Measurements from ENCODE around the gene CDH12.

CDH12 gene

GRCh38 chr5:21817668-21818369 lies 1035.3 kb downstream of the CDH12 start:
- FAIRE-seq, result no peak
- peak; percentile 33 for TF ChIP-seq CTCF (IDR thresholded peaks at IDR 0.05; ENCODE audit: insufficient read depth, missing control alignments)
- DNase-seq (ENCODE audit: insufficient read length, low spot score), result no peak

- TF ChIP-seq CTCF (IDR thresholded peaks at IDR 0.05; ENCODE audit: insufficient read depth, missing control alignments), result peak; percentile 69
- peak; percentile 90 for FAIRE-seq
- DNase-seq (ENCODE audit: insufficient read length, low spot score), result no peak
These were observed 1042.3 kb downstream of the CDH12 start for GRCh38 chr5:21810737-21811316.

- TF ChIP-seq CTCF (IDR thresholded peaks at IDR 0.05; ENCODE audit: insufficient read depth, missing control alignments), result no peak
These were observed 1043.5 kb downstream of the CDH12 start for GRCh38 chr5:21809611-21810010.

GRCh38 chr5:21807953-21808352 lies 1045.2 kb downstream of the CDH12 start:
- no peak for DNase-seq (ENCODE audit: insufficient read length, low spot score)
- FAIRE-seq, result no peak
- TF ChIP-seq CTCF (IDR thresholded peaks at IDR 0.05; ENCODE audit: insufficient read depth, missing control alignments), result no peak

More at GRCh38 chr5:21809611-21810010, 1043.5 kb downstream of the CDH12 start:
- no peak for FAIRE-seq
- no peak for DNase-seq (ENCODE audit: insufficient read length, low spot score)

GRCh38 chr5:21806943-21807342 lies 1046.2 kb downstream of the CDH12 start:
- FAIRE-seq, result no peak
- TF ChIP-seq CTCF (IDR thresholded peaks at IDR 0.05; ENCODE audit: insufficient read depth, missing control alignments), result no peak
- DNase-seq (ENCODE audit: insufficient read length, low spot score), result no peak

GRCh38 chr5:21806271-21806670 lies 1046.9 kb downstream of the CDH12 start:
- TF ChIP-seq CTCF (IDR thresholded peaks at IDR 0.05; ENCODE audit: insufficient read depth, missing control alignments), result no peak

GRCh38 chr5:21802869-21803490 lies 1050.2 kb downstream of the CDH12 start:
- DNase-seq (ENCODE audit: insufficient read length, low spot score) (no peak), FAIRE-seq (peak; percentile 76)

More at GRCh38 chr5:21806271-21806670, 1046.9 kb downstream of the CDH12 start:
- FAIRE-seq (no peak), DNase-seq (ENCODE audit: insufficient read length, low spot score) (no peak)

More at GRCh38 chr5:21802869-21803490, 1050.2 kb downstream of the CDH12 start:
- peak; percentile 75 for TF ChIP-seq CTCF (IDR thresholded peaks at IDR 0.05; ENCODE audit: insufficient read depth, missing control alignments)

All from D721Med (cell line).